ENCODE results near the gene CYGB. TPM values are rescaled to one million over a fixed set of nuclear protein-coding genes. Genes with fewer than 3 reads are reported as not detected.

CYGB gene
- total and polyA plus RNA-seq, 2 of the 13 experiments (the other 11 are each of a cell fraction or from before 2014, with no cell fraction given): 18.9 to 27.1 TPM

DNA sequence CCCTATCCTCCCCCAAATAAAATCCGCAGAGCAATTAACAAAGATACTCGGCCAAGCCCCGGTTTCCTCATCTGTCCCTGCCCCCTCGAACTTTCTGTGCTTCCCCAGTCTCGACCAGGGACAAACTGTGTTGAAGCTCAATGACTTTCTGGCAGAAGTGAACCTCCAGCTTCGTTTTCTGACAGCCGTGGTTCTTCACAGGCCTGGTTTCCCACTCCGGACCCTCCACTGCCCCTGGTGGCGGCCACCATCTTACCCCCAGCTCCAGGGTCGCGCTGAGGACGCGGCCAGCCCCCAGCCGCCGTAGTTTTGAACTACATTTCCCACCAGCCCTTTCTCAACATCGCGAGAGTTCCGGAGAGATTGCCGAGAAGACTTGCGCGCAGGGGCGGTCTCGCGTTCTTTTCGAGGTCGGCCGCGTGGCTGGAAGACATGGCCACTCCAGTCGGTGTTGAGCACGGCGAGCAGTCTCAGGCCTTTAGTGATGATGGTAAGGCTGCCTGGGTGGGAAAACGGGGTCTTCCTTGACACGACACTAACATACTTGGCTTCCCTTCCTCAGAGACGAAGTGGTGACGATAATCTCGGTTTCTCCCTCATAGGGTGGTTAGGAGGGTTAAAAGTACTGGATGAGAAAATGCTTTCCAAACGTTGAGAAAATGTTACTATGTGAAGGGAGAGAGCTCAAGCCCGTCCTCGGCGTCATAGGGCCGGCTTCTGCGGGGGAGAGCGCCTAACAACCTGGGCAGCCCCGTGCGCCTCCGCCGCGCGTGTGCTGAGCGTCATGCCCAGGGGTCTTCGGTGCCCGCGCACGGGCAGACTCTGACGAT, 20.1 kb upstream of the CYGB start (continued):
- TF ChIP-seq, protein P1, sequence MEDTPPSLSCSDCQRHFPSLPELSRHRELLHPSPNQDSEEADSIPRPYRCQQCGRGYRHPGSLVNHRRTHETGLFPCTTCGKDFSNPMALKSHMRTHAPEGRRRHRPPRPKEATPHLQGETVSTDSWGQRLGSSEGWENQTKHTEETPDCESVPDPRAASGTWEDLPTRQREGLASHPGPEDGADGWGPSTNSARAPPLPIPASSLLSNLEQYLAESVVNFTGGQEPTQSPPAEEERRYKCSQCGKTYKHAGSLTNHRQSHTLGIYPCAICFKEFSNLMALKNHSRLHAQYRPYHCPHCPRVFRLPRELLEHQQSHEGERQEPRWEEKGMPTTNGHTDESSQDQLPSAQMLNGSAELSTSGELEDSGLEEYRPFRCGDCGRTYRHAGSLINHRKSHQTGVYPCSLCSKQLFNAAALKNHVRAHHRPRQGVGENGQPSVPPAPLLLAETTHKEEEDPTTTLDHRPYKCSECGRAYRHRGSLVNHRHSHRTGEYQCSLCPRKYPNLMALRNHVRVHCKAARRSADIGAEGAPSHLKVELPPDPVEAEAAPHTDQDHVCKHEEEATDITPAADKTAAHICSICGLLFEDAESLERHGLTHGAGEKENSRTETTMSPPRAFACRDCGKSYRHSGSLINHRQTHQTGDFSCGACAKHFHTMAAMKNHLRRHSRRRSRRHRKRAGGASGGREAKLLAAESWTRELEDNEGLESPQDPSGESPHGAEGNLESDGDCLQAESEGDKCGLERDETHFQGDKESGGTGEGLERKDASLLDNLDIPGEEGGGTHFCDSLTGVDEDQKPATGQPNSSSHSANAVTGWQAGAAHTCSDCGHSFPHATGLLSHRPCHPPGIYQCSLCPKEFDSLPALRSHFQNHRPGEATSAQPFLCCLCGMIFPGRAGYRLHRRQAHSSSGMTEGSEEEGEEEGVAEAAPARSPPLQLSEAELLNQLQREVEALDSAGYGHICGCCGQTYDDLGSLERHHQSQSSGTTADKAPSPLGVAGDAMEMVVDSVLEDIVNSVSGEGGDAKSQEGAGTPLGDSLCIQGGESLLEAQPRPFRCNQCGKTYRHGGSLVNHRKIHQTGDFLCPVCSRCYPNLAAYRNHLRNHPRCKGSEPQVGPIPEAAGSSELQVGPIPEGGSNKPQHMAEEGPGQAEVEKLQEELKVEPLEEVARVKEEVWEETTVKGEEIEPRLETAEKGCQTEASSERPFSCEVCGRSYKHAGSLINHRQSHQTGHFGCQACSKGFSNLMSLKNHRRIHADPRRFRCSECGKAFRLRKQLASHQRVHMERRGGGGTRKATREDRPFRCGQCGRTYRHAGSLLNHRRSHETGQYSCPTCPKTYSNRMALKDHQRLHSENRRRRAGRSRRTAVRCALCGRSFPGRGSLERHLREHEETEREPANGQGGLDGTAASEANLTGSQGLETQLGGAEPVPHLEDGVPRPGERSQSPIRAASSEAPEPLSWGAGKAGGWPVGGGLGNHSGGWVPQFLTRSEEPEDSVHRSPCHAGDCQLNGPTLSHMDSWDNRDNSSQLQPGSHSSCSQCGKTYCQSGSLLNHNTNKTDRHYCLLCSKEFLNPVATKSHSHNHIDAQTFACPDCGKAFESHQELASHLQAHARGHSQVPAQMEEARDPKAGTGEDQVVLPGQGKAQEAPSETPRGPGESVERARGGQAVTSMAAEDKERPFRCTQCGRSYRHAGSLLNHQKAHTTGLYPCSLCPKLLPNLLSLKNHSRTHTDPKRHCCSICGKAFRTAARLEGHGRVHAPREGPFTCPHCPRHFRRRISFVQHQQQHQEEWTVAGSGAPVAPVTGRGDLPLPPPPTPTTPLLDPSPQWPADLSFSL (CRISPR knock-in tag; IDR thresholded peaks at IDR 0.05): no peak
- TF ChIP-seq ZNF512 (CRISPR knock-in tag; IDR thresholded peaks at IDR 0.05) (no peak; the same call in 1 of the 2 replicates), PATZ1 (CRISPR knock-in tag; IDR thresholded peaks at IDR 0.05) (peak; percentile 92), ZFP36 (IDR thresholded peaks at IDR 0.05; ENCODE audit: borderline replicate concordance, low read depth, low read length, partially characterized antibody) (no peak), SNAPC2 (CRISPR knock-in tag; IDR thresholded peaks at IDR 0.05) (peak; percentile 35; the same call in 1 of the 2 replicates), ZSCAN9 (CRISPR knock-in tag; IDR thresholded peaks at IDR 0.05; ENCODE audit: borderline replicate concordance) (no peak), MTF2 (CRISPR knock-in tag; IDR thresholded peaks at IDR 0.05; ENCODE audit: borderline replicate concordance) (0 out of 2 replicates have a peak, but pooled peaks have one; percentile 38)
- TF ChIP-seq, protein P2, sequence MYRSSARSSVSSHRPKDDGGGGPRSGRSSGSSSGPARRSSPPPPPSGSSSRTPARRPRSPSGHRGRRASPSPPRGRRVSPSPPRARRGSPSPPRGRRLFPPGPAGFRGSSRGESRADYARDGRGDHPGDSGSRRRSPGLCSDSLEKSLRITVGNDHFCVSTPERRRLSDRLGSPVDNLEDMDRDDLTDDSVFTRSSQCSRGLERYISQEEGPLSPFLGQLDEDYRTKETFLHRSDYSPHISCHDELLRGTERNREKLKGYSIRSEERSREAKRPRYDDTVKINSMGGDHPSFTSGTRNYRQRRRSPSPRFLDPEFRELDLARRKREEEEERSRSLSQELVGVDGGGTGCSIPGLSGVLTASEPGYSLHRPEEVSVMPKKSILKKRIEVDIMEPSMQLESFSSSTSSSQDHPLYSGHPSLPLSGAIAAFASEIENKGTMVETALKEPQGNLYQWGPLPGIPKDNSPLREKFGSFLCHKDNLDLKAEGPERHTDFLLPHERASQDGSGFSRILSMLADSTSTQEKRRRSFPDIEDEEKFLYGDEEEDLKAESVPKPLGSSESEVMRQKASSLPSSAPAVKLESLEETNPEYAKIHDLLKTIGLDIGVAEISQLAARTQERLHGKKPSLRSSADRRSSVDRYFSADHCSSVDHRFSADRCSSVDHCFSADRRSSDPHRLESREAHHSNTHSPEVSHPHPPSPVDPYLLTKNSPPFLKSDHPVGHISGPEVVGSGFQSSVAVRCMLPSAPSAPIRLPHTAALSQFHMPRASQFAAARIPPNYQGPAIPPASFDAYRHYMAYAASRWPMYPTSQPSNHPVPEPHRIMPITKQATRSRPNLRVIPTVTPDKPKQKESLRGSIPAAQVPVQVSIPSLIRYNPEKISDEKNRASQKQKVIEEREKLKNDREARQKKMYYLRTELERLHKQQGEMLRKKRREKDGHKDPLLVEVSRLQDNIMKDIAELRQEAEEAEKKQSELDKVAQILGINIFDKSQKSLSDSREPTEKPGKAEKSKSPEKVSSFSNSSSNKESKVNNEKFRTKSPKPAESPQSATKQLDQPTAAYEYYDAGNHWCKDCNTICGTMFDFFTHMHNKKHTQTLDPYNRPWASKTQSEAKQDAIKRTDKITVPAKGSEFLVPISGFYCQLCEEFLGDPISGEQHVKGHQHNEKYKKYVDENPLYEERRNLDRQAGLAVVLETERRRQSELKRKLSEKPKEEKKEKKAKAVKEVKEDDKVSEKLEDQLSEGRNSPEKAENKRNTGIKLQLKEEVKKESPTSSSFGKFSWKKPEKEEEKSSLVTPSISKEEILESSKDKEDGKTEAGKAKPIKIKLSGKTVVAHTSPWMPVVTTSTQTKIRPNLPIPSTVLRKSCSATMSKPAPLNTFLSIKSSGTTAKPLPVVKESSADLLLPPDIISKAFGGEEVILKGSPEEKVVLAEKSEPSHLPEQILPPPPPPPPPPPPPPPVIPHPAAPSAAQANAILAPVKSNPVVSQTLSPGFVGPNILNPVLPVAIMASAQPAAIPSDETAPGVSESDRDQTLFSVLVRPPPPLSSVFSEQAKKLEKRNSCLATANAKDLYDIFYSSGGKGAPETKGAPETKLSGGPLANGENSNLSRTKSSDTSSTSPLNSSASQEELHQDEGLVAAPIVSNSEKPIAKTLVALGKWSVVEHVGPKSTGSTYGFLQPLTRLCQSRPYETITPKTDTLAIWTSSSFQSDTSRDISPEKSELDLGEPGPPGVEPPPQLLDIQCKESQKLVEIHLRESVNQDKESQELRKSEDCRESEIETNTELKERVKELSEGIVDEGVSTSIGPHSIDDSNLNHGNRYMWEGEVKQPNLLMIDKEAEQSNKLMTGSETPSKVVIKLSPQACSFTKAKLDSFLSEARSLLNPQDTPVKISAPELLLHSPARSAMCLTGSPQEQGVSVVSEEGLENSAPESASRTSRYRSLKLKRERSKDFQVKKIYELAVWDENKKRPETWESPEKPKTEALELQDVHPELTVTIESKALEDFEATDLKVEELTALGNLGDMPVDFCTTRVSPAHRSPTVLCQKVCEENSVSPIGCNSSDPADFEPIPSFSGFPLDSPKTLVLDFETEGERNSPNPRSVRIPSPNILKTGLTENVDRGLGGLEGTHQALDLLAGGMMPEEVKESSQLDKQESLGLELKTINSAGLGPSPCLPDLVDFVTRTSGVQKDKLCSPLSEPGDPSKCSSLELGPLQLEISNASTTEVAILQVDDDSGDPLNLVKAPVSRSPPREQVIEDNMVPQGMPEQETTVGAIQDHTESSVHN (CRISPR knock-in tag; IDR thresholded peaks at IDR 0.05): peak; percentile 67; the same call in 1 of the 2 replicates
